ENCODE data around the gene SLC35G6.
"Not testable (repeated sequence)": the region's sequence is repeated elsewhere in the genome, so short reads cannot be mapped to it uniquely, and the experiment has no call there.

SLC35G6 gene

GRCh38 chr17:7481275-7481674 lies at the start of gene SLC35G6:
TSS of gene SLC35G6 (plus strand) at chr17:7481446. CDS start at chr17:7481517, 71 bp downstream.
- DNase-seq (ENCODE audit: low read depth in 1 of 2, low spot score in 1 of 2): not testable (repeated sequence)

GRCh38 chr17:7432296-7432695 lies 49.0 kb upstream of the SLC35G6 start:
- DNase-seq (ENCODE audit: low read depth in 1 of 2, low spot score in 1 of 2): no peak

- DNase-seq (ENCODE audit: low read depth in 1 of 2, low spot score in 1 of 2): peak; percentile 32 to 40
Measured at GRCh38 chr17:7435676-7436555, 45.3 kb upstream of the SLC35G6 start.

- DNase-seq (ENCODE audit: low read depth in 1 of 2, low spot score in 1 of 2): peak; percentile 69 to 76
Measured at GRCh38 chr17:7436556-7437368, 44.5 kb upstream of the SLC35G6 start.

- no peak for DNase-seq (ENCODE audit: low read depth in 1 of 2, low spot score in 1 of 2)
Measured at GRCh38 chr17:7437369-7437863, 43.8 kb upstream of the SLC35G6 start.

- DNase-seq (ENCODE audit: low read depth in 1 of 2, low spot score in 1 of 2): peak in 1 of 2 donors; percentile 64
Measured at GRCh38 chr17:7437950-7438614, 43.2 kb upstream of the SLC35G6 start.

- no peak for DNase-seq (ENCODE audit: low read depth in 1 of 2, low spot score in 1 of 2)
Measured at GRCh38 chr17:7438656-7439460, 42.4 kb upstream of the SLC35G6 start.

GRCh38 chr17:7439462-7440112 lies 41.7 kb upstream of the SLC35G6 start, which contains the start of gene FGF11:
TSS of gene FGF11 (plus strand) at chr17:7439512. CDS start at chr17:7439621, 109 bp downstream.
- no peak for DNase-seq (ENCODE audit: low read depth in 1 of 2, low spot score in 1 of 2)

- no peak for DNase-seq (ENCODE audit: low read depth in 1 of 2, low spot score in 1 of 2)
Measured at GRCh38 chr17:7440113-7440833, 41.0 kb upstream of the SLC35G6 start.

GRCh38 chr17:7440834-7441195 lies 40.4 kb upstream of the SLC35G6 start:
- DNase-seq (ENCODE audit: low read depth in 1 of 2, low spot score in 1 of 2): no peak

GRCh38 chr17:7441266-7441665 lies 40.0 kb upstream of the SLC35G6 start:
- DNase-seq (ENCODE audit: low read depth in 1 of 2, low spot score in 1 of 2): no peak

GRCh38 chr17:7442142-7442541 lies 39.1 kb upstream of the SLC35G6 start:
- no peak for DNase-seq (ENCODE audit: low read depth in 1 of 2, low spot score in 1 of 2)

GRCh38 chr17:7443499-7444485 lies 37.5 kb upstream of the SLC35G6 start:
- DNase-seq (ENCODE audit: low read depth in 1 of 2, low spot score in 1 of 2): no peak

- no peak for DNase-seq (ENCODE audit: low read depth in 1 of 2, low spot score in 1 of 2)
Measured at GRCh38 chr17:7444682-7445618, 36.3 kb upstream of the SLC35G6 start, which contains the start of gene CHRNB1. TSS of gene CHRNB1 (plus strand) at chr17:7445061. CDS start at chr17:7445128, 67 bp downstream.

- no peak for DNase-seq (ENCODE audit: low read depth in 1 of 2, low spot score in 1 of 2)
Measured at GRCh38 chr17:7445619-7445968, 35.7 kb upstream of the SLC35G6 start.

- no peak for DNase-seq (ENCODE audit: low read depth in 1 of 2, low spot score in 1 of 2)
Measured at GRCh38 chr17:7448461-7448860, 32.8 kb upstream of the SLC35G6 start.

- DNase-seq (ENCODE audit: low read depth in 1 of 2, low spot score in 1 of 2): no peak
Measured at GRCh38 chr17:7459961-7460545, 21.2 kb upstream of the SLC35G6 start.
